Stimulated activated CD8-positive, alpha-beta memory T cell treated with anti-CD3 and anti-CD28 coated beads, Interleukin-12 subunit alpha, Interleukin-12 subunit beta, amount 100 ng/mL, for 24 hours (primary cell): ENCODE measurements around the gene PIF1.
"Not testable (repeated sequence)": the region's sequence is repeated elsewhere in the genome, so short reads cannot be mapped to it uniquely, and the experiment has no call there.

ENCODE experiments used
- DNase-seq: peaks from one replicate; pipeline ENCODE4 v3.0.0-alpha.2; 2020; ENCODE audit errors: extremely low read depth

PIF1 gene

GRCh38 chr15:64810497-64811326, 14.7 kb downstream of the PIF1 start:
- DNase-seq, result no peak

- DNase-seq, result no peak
Observed at GRCh38 chr15:64809649-64810496, 15.6 kb downstream of the PIF1 start.

DNA sequence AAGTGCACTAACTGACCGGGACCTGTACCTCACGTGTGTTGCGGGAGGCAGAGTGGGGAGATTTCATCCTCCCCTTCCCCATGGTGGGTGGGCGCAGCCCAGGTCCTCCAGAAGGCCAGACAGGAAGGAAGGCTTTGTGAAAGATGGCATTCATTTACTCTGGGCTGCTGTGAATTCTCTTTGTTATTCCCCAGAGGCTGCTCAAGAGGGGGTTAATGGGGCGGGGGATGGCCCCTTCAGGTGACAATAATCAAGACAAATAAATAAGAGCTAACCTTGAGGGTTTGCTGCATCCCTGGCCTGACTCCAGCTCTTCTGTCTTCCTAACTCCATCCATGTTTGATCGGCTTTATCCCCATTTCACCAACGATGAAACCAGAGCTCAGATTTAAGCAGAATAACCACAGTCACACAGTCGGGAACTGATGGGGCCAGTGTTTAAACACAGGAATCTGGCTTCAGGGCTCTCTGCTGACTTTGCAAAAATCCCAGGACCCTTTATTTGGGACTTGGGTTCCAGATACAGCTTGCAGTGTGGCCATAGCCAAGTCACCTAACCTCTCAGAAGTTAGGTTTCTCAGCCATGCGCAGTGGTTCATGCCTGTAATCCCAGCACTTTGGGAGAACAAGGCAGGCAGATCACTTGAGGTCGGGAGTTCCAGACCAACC, 16.5 kb downstream of the PIF1 start:
- no peak for DNase-seq

GRCh38 chr15:64807751-64808222, 17.7 kb downstream of the PIF1 start:
- no peak for DNase-seq

- DNase-seq, result no peak
Observed at GRCh38 chr15:64807051-64807749, 18.2 kb downstream of the PIF1 start.

DNA sequence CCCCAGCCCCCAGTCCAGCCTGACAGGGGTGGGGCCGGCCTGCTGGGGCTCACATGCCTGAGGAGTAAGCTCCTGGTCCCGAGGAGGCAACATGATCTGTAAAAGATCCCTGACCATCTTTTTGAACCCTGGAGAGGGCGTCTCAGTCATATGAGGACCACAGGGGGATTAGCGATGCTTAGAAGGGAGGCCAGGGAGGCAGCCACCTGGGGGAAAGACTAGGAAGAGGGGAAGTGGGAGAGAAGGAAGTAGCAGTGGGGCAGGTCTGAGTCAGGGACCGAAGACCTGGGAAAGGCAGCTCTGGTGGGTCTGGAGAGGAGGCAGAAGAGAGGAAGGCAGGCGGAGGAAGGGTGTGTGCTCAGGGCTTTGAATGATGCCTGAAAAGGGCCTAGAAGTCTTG, 18.9 kb downstream of the PIF1 start:
- DNase-seq, result no peak

DNA sequence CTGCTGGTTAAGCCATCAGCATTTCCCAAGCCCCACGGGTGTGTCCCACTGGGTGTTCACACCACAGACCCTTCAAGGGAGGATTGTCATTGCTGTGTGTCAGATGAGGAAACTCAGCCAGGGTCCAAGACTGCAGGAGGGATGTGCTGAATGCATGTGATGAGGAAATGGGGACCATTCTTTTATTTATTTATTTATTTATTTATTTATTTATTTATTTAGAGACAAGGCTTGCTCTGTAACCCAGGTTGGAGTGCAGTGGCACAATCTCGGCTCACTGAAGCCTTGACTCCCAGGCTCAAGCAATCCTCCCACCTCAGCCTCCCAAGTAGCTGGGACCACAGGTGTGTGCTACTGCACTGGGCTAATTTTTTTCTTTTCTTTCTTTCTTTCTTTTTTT, 20.8 kb downstream of the PIF1 start:
- no peak for DNase-seq

DNA sequence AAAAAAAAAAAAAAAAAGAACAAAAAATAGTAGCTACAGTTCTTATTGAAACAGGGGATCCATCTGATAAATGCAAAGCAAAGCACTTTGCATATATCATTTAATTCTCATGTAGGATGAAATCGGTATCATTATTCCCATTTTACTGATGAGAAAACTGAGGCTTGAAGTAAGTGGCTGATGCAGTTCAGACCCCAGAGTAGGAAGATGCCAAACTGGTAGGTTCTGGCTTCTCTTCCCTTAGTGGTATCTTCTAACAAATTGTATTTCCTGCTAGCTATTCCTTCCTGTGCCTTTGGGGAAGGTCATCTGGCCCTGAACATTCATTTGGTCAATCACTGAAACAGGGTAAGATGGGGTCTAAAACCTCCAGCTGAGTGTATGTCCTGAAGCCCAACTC, 21.9 kb downstream of the PIF1 start:
- no peak for DNase-seq

DNA sequence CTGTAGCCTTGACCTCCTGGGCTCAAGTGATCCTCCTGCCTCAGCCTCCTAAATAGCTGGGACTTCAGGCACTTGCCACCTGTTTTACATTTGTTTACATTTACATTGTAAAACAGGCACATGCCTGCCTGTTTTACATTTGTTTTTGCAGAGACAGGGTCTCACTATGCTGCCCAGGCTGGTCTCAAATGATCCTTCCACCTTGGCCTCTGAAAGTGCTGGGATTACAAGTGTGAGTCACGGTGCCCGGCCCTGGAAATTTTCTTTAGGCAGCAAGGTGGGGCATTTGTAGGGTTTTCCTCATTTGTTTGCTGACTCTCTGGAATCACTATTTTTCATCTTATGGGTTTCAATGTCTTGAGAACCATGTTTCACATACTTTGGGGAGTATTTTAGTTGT, 25.0 kb downstream of the PIF1 start:
- no peak for DNase-seq

DNA sequence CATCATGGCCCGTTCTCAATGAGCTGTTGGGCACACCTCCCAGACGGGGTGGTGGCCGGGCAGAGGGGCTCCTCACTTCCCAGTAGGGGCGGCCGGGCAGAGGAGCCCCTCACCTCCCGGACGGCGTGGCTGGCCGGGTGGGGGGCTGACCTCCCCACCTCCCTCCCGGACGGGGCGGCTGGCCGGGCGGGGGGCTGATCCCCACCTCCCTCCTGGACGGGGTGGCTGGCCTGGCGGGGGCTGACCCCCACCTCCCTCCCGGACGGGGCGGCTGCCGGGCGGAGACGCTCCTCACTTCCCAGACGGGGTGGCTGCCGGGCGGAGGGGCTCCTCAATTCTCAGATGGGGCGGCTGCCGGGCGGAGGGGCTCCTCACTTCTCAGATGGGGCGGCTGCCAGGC, 26.5 kb downstream of the PIF1 start:
- DNase-seq, result not testable (repeated sequence)

DNA sequence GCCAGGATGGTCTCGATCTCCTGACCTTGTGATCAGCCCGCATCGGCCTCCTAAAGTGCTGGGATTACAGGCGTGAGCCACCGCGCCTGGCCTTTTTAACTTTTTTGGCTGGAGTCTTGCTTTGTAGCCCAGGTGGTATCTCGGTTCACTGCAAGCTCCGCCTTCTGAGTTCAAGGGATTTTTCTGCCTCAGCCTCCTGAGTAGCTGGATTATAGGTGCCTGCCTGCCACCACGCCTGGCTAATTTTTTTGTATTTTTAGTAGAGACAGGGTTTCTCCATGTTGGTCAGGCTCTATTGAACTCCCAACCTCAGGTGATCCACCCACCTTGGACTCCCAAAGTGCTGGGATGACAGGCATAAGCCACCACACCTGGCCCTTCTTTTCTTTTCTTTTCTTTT, 29.5 kb downstream of the PIF1 start:
- DNase-seq, result not testable (repeated sequence)

DNA sequence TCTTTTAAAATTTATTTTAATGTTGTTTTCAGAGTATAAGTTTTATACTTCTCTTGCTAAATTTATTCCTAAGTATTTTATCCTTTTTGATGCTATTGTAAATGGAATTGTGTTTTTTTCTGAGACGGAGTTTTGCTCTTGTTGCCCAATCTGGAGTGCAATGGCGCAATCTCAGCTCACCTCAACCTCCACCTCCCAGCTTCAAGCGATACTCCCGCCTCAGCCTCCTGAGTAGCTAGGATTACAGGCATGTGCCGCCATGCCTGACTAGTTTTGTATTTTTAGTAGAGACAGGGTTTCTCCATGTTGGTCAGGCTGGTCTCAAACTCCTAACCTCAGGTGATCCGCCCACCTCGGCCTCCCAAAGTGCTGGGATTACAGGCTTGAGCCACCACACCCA, 30.1 kb downstream of the PIF1 start:
- DNase-seq, result not testable (repeated sequence)

DNA sequence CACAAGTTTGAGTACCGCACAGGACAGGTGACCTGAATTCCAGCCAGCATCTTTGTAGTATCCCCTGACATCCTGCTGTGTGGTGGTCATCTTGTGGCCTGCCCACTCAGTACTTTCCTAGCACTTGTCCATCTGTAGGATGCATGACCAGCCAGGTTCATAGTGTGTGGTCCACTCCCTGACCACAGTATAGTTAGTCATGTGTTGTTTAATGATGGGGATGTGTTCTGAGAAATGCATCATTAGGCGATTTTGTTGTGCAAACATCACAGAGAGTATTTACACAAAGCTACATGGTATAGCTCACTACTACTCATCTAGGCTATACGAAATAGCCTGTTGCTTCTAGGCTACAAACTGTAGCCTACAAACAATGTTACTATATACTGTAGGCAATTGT, 33.2 kb downstream of the PIF1 start:
- DNase-seq, result no peak

- DNase-seq, result no peak
Observed at GRCh38 chr15:64791401-64791800, 34.0 kb downstream of the PIF1 start.

DNA sequence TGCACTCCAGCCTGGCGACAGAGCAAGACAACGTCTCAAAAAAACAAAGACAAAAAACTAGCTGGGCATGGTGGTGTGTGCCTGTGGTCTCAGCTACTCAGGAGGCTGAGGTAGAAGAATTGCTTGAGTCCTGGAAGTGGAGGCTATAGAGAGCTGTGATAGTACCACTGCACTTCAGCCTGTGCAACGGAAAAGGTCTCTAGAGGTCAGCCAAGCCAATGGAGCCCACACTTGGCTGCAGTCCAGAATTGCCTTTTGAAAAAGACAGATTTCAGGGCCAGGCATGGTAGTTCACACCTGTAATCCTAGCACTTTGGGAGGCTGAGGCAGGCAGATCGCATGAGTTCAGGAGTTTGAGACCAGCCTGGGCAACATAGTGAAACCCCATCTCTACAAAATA, 41.7 kb downstream of the PIF1 start:
- no peak for DNase-seq

DNA sequence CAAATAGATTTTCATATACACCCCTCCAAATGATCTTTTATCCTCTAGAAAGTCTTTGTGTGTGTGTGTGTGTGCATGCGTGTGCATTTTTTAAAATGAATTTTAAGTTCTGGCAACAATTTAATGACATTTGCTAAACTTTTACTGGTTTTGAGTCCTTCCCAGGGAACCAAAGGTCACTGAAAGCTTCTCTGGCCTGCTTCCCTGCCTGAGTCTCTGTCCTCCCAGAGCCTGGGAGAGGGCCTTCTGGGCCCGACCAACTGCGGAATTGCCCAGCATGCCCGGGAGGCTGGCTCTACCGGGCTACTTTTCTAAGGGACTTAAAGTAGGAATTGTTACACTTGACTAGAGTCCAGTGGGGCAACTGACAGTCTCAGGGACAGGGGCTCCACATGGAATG, 42.7 kb downstream of the PIF1 start:
- DNase-seq, result no peak

DNA sequence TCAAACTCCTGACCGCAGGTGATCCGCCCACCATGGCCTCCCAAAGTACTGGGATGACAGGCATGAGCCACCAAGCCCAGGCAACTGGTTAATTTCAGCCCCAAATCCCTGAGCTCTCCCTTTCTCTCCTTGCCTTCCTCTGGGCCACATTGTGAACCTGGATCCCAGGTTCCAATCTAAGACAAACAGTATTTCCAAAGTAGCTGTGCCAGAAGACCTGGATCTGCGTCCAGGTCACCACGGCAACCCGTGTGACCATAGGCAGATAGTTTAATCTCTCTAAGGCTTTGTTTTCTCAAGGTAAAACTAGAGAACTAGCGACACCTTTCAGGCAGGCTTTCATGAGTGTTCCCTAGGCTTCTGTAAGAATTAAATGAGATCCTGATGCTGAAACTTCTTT, 44.1 kb downstream of the PIF1 start:
- DNase-seq, result no peak

DNA sequence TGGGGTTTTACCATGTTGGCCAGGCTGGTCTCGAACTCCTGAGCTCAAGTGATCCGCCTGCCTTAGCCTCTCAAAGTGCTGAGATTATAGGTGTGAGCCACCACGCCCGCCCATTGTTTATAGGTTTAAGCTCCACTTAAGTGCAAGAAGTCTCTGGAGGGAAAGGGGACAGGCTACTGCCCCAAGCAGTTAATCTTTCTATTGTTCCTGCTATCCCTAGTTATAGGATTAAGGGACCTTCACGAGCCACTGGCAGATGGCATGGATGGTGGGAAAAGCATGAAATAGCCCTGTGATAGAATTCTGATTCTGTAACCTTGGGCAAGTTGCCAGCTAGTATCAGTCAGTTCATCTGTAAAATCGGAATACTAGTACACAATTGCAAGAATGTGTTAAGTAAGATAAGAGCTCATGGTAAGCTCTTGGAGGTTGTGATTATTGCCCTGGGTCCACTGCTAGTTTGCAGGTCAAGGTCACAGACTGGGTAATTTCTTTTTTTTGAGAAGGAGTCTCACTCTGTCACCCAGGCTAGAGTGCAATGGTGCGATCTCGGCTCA, 44.8 kb downstream of the PIF1 start:
- no peak for DNase-seq

DNA sequence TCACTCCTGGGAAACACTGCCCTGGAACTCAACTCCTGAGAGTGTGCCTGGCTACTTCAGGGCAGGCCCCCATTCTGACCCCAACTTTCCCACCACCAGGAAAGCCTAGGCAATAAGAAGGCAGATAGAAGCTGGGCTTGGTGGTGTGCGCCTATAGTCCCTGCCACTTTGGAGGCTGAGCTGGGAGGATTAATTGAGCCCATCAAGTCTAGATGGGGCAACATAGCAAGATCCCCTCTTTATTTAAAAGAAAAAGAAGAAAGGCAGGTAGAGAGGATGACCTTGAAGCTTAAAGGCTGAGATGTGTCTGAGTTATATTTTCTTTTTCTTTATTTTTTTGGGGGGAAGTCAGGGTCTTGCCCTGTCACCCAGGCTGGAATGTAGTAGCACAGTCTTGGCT, 45.8 kb downstream of the PIF1 start:
- DNase-seq, result no peak

GRCh38 chr15:64779024-64779423, 46.4 kb downstream of the PIF1 start:
- no peak for DNase-seq

DNA sequence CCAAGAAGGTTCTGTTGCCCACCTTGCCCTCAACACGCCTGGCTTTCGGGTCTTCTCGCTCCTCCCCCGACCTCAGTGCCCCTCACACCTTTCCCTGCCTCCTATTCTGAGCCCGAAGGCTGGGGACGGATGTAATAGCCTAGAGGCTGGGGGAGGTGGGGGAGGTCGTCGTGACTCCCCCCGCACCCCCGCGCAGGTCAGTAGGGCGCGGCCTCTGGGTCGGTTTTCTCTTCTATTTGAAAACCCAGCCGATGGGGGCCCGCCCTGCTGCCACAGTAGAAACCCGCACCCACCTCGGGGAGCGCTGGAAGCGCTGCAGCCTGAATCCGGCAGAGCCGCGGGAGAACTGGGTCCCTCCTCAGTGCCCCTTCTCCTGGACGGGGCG, 49.1 kb downstream of the PIF1 start:
- no peak for DNase-seq
